HepG2 (cell line): ENCODE data around the gene IL18R1. TPM values are rescaled to one million over a fixed set of nuclear protein-coding genes. Genes with fewer than 3 reads are reported as not detected.

ENCODE experiments used
- BHLHE40 ChIP-seq: IDR thresholded peaks from 2 replicates; pipeline ENCODE4 v1.6.1; 2011; ENCODE audit warnings: low read length, improper control_type of control experiment
- ELK4 ChIP-seq: sonication (generic); formaldehyde crosslinking; IDR thresholded peaks from 2 replicates; pipeline ENCODE4 v1.9.0; 2021; ENCODE audit warnings: missing genetic modification reagents, borderline replicate concordance
- FOXM1 ChIP-seq: sonication (generic); formaldehyde crosslinking; IDR thresholded peaks from 2 replicates; pipeline ENCODE4 v1.5.0; 2020; ENCODE audit warnings: missing genetic modification reagents
- GLI4 ChIP-seq: sonication (generic); formaldehyde crosslinking; IDR thresholded peaks from 2 replicates; pipeline ENCODE4 v1.5.1; 2020; ENCODE audit warnings: missing genetic modification reagents, mild to moderate bottlenecking, moderate library complexity, borderline replicate concordance
- GTF3A ChIP-seq: sonication (generic); formaldehyde crosslinking; conservative IDR thresholded peaks from 2 replicates; pipeline ENCODE4 v1.4.0; 2020; ENCODE audit warnings: mild to moderate bottlenecking, missing genetic modification reagents
- HINFP ChIP-seq: sonication (generic); formaldehyde crosslinking; IDR thresholded peaks from 2 replicates; pipeline ENCODE4 v1.4.0; 2020; ENCODE audit warnings: low read depth, mild to moderate bottlenecking, missing genetic modification reagents
- HNRNPUL1 ChIP-seq: fragments of 200-400 bp; formaldehyde crosslinking; IDR thresholded peaks from 2 replicates; pipeline ENCODE4 v1.6.1; 2017; ENCODE audit warnings: low read depth, mild to moderate bottlenecking, low read length, moderate library complexity
- MAX ChIP-seq: IDR thresholded peaks from 2 replicates; pipeline ENCODE4 v1.6.1; 2012; ENCODE audit warnings: inconsistent platforms
- MED1 ChIP-seq: sonication (generic); formaldehyde crosslinking; IDR thresholded peaks from 2 replicates; pipeline ENCODE4 v1.4.0; 2020; ENCODE audit warnings: missing genetic modification reagents
- MYPOP ChIP-seq: sonication (generic); formaldehyde crosslinking; IDR thresholded peaks from 2 replicates; pipeline ENCODE4 v1.8.1; 2023; ENCODE audit warnings: mild to moderate bottlenecking, moderate library complexity, missing genetic modification reagents
- RNF2 ChIP-seq: fragments of 450-650 bp; conservative IDR thresholded peaks from 2 replicates; pipeline ENCODE4 v1.6.1; 2016; ENCODE audit warnings: low read depth
- SOX5 ChIP-seq: IDR thresholded peaks from 2 replicates; pipeline ENCODE4 v1.6.1; 2016; ENCODE audit warnings: borderline replicate concordance
- TMF1 ChIP-seq: sonication (generic); formaldehyde crosslinking; IDR thresholded peaks from 2 replicates; pipeline ENCODE4 v1.8.1; 2022; ENCODE audit warnings: low read depth, missing genetic modification reagents
- ZNF17 ChIP-seq: sonication (generic); formaldehyde crosslinking; IDR thresholded peaks from 2 replicates; pipeline ENCODE4 v1.5.0; 2020; ENCODE audit warnings: mild to moderate bottlenecking, missing genetic modification reagents
- ZNF317 ChIP-seq: sonication (generic); formaldehyde crosslinking; IDR thresholded peaks from 2 replicates; pipeline ENCODE4 v1.5.0; 2020; ENCODE audit warnings: mild to moderate bottlenecking, missing genetic modification reagents
- ZNF343 ChIP-seq: sonication (generic); formaldehyde crosslinking; IDR thresholded peaks from 2 replicates; pipeline ENCODE4 v1.4.0; 2020; ENCODE audit warnings: mild to moderate bottlenecking, missing genetic modification reagents
- ZNF354B ChIP-seq: sonication (generic); formaldehyde crosslinking; IDR thresholded peaks from 2 replicates; pipeline ENCODE4 v1.8.0; 2022; ENCODE audit warnings: mild to moderate bottlenecking, missing genetic modification reagents
- polyA plus RNA-seq, 8 experiments: library from polyadenylated mRNA; depleted of rRNA in 3 of 8; stranded (reverse) in 7 of 8; unstranded in 1 of 8; fragments of >200 nt; fragmentation: Illumina TruSeq in 4 of 8; extraction: Trizol in 4 of 8; gene quantifications; 2 replicates each; pipeline versions ENCODE4 v1.2.1 to v1.2.3, GENCODE V29; 2011 to 2016; ENCODE audit warnings: low read depth in 4 of 8, missing spikeins in 1 of 8, mixed read lengths in 1 of 8; ENCODE audit not compliant: insufficient read depth in 1 of 8
- total RNA-seq, 5 experiments: library from RNA; depleted of rRNA; stranded (reverse); fragments of >200 nt; fragmentation: Illumina TruSeq; extraction: Trizol; gene quantifications; 2 replicates each; pipeline ENCODE4 v1.2.3, GENCODE V29; 2016; ENCODE audit warnings: low read depth in 1 of 5
- TF ChIP-seq, protein P1 (sequence below): sonication (generic); formaldehyde crosslinking; IDR thresholded peaks from 2 replicates; pipeline ENCODE4 v1.8.1; 2022; ENCODE audit warnings: low read depth, mild to moderate bottlenecking, missing genetic modification reagents
- TF ChIP-seq, protein P2 (sequence below): sonication (generic); formaldehyde crosslinking; IDR thresholded peaks from 2 replicates; pipeline ENCODE4 v1.4.0; 2020; ENCODE audit warnings: low read depth, mild to moderate bottlenecking, missing genetic modification reagents
- TF ChIP-seq, protein P3 (sequence below): sonication (generic); formaldehyde crosslinking; conservative IDR thresholded peaks from 2 replicates; pipeline ENCODE4 v1.4.0; 2020; ENCODE audit warnings: missing genetic modification reagents

IL18R1 gene
- total and polyA plus RNA-seq, 2 of the 13 experiments (the other 11 are each of a cell fraction or from before 2014, with no cell fraction given): 0.01 to 0.04 TPM

GRCh38 chr2:102355526-102356380 lies at the start of gene IL18R1 (continued):
- TF ChIP-seq, protein P1, sequence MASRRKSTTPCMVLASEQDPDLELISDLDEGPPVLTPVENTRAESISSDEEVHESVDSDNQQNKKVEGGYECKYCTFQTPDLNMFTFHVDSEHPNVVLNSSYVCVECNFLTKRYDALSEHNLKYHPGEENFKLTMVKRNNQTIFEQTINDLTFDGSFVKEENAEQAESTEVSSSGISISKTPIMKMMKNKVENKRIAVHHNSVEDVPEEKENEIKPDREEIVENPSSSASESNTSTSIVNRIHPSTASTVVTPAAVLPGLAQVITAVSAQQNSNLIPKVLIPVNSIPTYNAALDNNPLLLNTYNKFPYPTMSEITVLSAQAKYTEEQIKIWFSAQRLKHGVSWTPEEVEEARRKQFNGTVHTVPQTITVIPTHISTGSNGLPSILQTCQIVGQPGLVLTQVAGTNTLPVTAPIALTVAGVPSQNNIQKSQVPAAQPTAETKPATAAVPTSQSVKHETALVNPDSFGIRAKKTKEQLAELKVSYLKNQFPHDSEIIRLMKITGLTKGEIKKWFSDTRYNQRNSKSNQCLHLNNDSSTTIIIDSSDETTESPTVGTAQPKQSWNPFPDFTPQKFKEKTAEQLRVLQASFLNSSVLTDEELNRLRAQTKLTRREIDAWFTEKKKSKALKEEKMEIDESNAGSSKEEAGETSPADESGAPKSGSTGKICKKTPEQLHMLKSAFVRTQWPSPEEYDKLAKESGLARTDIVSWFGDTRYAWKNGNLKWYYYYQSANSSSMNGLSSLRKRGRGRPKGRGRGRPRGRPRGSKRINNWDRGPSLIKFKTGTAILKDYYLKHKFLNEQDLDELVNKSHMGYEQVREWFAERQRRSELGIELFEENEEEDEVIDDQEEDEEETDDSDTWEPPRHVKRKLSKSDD (CRISPR knock-in tag): no peak
- TF ChIP-seq FOXM1 (CRISPR knock-in tag): no peak
- TF ChIP-seq HINFP (CRISPR knock-in tag): 0 out of 2 replicates have a peak, but pooled peaks have one; percentile 33
- TF ChIP-seq MED1 (CRISPR knock-in tag): peak; percentile 41; the same call in 1 of the 2 replicates
- TF ChIP-seq GLI4 (CRISPR knock-in tag): no peak; the same call in 1 of the 2 replicates
- TF ChIP-seq GTF3A (CRISPR knock-in tag): no peak
- TF ChIP-seq MAX: peak; percentile 64; the same call in 1 of the 2 replicates
- TF ChIP-seq, protein P2, sequence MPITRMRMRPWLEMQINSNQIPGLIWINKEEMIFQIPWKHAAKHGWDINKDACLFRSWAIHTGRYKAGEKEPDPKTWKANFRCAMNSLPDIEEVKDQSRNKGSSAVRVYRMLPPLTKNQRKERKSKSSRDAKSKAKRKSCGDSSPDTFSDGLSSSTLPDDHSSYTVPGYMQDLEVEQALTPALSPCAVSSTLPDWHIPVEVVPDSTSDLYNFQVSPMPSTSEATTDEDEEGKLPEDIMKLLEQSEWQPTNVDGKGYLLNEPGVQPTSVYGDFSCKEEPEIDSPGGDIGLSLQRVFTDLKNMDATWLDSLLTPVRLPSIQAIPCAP (CRISPR knock-in tag): no peak
- no peak for TF ChIP-seq ELK4 (CRISPR knock-in tag)
- TF ChIP-seq HNRNPUL1: 0 out of 2 replicates have a peak, but pooled peaks have one; percentile 20
- TF ChIP-seq ZNF17 (CRISPR knock-in tag): no peak
- 0 out of 2 replicates have a peak, but pooled peaks have one; percentile 69 for TF ChIP-seq ZNF343 (CRISPR knock-in tag)
- peak; percentile 70; the same call in 1 of the 2 replicates for TF ChIP-seq RNF2
- peak; percentile 85 for TF ChIP-seq MYPOP (CRISPR knock-in tag)
- TF ChIP-seq ZNF317 (CRISPR knock-in tag): no peak
- TF ChIP-seq, protein P3, sequence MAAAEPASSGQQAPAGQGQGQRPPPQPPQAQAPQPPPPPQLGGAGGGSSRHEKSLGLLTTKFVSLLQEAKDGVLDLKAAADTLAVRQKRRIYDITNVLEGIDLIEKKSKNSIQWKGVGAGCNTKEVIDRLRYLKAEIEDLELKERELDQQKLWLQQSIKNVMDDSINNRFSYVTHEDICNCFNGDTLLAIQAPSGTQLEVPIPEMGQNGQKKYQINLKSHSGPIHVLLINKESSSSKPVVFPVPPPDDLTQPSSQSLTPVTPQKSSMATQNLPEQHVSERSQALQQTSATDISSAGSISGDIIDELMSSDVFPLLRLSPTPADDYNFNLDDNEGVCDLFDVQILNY (CRISPR knock-in tag): 0 out of 2 replicates have a peak, but pooled peaks have one; percentile 36
- 0 out of 2 replicates have a peak, but pooled peaks have one; percentile 28 for TF ChIP-seq TMF1
- TF ChIP-seq ZNF354B: 0 out of 2 replicates have a peak, but pooled peaks have one; percentile 26
- 0 out of 2 replicates have a peak, but pooled peaks have one; percentile 17 for TF ChIP-seq BHLHE40
- peak; percentile 43; the same call in 1 of the 2 replicates for TF ChIP-seq SOX5 (CRISPR knock-in tag)
